ENCODE data around the gene SLC2A4. TPM values are rescaled to one million over a fixed set of nuclear protein-coding genes. Genes with fewer than 3 reads are reported as not detected.

The SLC2A4 gene
- total and polyA plus RNA-seq, 2 of the 4 experiments (the other 2 are of a cell fraction): 0.07 TPM; not detected in 1

GRCh38 chr17:7280519-7281073 lies 922 bp upstream of the SLC2A4 start:
- Histone ChIP-seq H3K18ac (ENCODE audit: low read depth, low read length) (no peak overlapping the region), H3K56ac (ENCODE audit: extremely low read depth, insufficient read depth, low read length) (no peak overlapping the region), H3K9me3 (ENCODE audit: control insufficient read depth, insufficient read depth, low read length) (no peaks in the 10 kb centered on the region), H4K5ac (ENCODE audit: low read depth, low read length) (no peak overlapping the region), H2BK120ac (ENCODE audit: low read depth, low read length) (no peak overlapping the region), H3K36me3 (ENCODE audit: control insufficient read depth, insufficient read depth, low read length) (no peaks in the 10 kb centered on the region), H3K4me2 (ENCODE audit: low read depth, low read length) (peak overlapping the region; percentile 81), H2BK15ac (ENCODE audit: low read depth, low read length) (no peak overlapping the region), H2AK5ac (ENCODE audit: low read depth, low read length) (no peak overlapping the region), H3K14ac (replicated peaks; ENCODE audit: low read depth, low read length) (no peak overlapping the region), H3K79me1 (ENCODE audit: low read depth in 1 of 2, low read length in 2 of 2) (no peaks in the 10 kb centered on the region), H3K4me3 (ENCODE audit: insufficient read depth, low read depth, low read length) (peak overlapping the region; percentile 11; the same call in 1 of the 2 replicates), H2BK5ac (ENCODE audit: low read depth, low read length, poor library complexity, severe bottlenecking) (no peak overlapping the region), H3K9ac (ENCODE audit: low read depth, low read length) (no peak overlapping the region), H3K4ac (ENCODE audit: low read depth, low read length) (no peak overlapping the region), H3K27ac (ENCODE audit: insufficient read depth, low read length) (no peak overlapping the region), H4K91ac (ENCODE audit: insufficient read depth, low read depth, low read length) (no peak overlapping the region), H3K4me1 (ENCODE audit: control insufficient read depth, insufficient read depth, low read length) (peaks cover 2% of the 10 kb centered on the region; the same call in 1 of the 2 replicates), H3K9me1 (ENCODE audit: insufficient read depth, low read length) (no peaks in the 10 kb centered on the region), H3K27me3 (ENCODE audit: control insufficient read depth, insufficient read depth, low read length) (peaks cover 22% of the 10 kb centered on the region; the same call in 1 of the 2 replicates), H2BK20ac (ENCODE audit: low read depth, low read length) (no peak overlapping the region), H2AK9ac (replicated peaks; ENCODE audit: low read depth, low read length, poor library complexity) (no peak overlapping the region), H2AFZ (replicated peaks; ENCODE audit: low read length, poor library complexity) (peak overlapping the region; percentile 91), H4K20me1 (ENCODE audit: insufficient read depth, low read length) (no peaks in the 10 kb centered on the region), H3K23ac (ENCODE audit: low read depth, low read length) (no peak overlapping the region), H4K8ac (ENCODE audit: low read depth in 2 of 2, low read length in 2 of 2) (no peak overlapping the region)
- TF ChIP-seq CTCF (conservative IDR thresholded peaks at IDR 0.05; ENCODE audit: low read depth, low read length) (peak; percentile 96), RCOR1 (IDR thresholded peaks at IDR 0.05; ENCODE audit: insufficient replicate concordance, low read length) (no peak), POLR2A (IDR thresholded peaks at IDR 0.05; ENCODE audit: low read depth, low read length) (peak; percentile 55), CEBPB (IDR thresholded peaks at IDR 0.05; ENCODE audit: low read depth, low read length) (no peak), MAZ (IDR thresholded peaks at IDR 0.05; ENCODE audit: borderline replicate concordance, low read depth, low read length) (no peak; the same call in 1 of the 2 replicates), MXI1 (IDR thresholded peaks at IDR 0.05; ENCODE audit: borderline replicate concordance, low read depth, low read length) (peak; percentile 72; the same call in 1 of the 2 replicates), RAD21 (IDR thresholded peaks at IDR 0.05; ENCODE audit: low read length) (peak; percentile 96), CHD1 (IDR thresholded peaks at IDR 0.05; ENCODE audit: low read depth, low read length) (0 out of 2 replicates have a peak, but pooled peaks have one; percentile 34), SMC3 (IDR thresholded peaks at IDR 0.05; ENCODE audit: low read depth, low read length) (peak; percentile 94)
- in situ Hi-C loops (cut with MboI; ENCODE audit: low sequenced_read_pairs): no loop called here
- peak; percentile 68 for DNase-seq
- ChIA-PET CTCF (interaction anchor here (0.6 to 2.7 kb wide), 3 partner anchors 9 to 16 kb away, joined by 5 to 17 read pairs (median 6); no protein-coding TSS in a partner anchor), POLR2A (ENCODE audit: unreplicated experiment) (no interaction called here)
- no TSS peak for BruUV-seq (replicated peaks)
- WGBS, 2 experiments (ENCODE audit: extremely low coverage in 2 of 2, insufficient read length in 1 of 2): 0% methylated on average over 8 of the region's 29 CpGs; no CpG with 5 or more reads in 1 of the 2 experiments
- intact Hi-C loops (cut with micrococcal nuclease): loop anchor here (1.0 to 2.0 kb wide), 4 partner anchors 16 to 308 kb away; partner anchors contain the start of gene SENP3
- dilution Hi-C loops (cut with HindIII; ENCODE audit: low sequenced_read_pairs, unreplicated experiment): no loop called here
- ATAC-seq (ENCODE audit: low read depth): peak; percentile 83

Measured in IMR-90 (cell line).